ENCODE measurements around the gene RNU7-1.

RNU7-1 gene

GRCh38 chr12:6982532-6982931, 38.9 kb downstream of the RNU7-1 start:
- no peaks in the 10 kb centered on the region for H3K27me3 ChIP-seq (ENCODE audit: insufficient read depth, poor library complexity, severe bottlenecking)
- H3K27ac ChIP-seq (replicated peaks) = no peak overlapping the region
- TF ChIP-seq POLR2AphosphoS5 (IDR thresholded peaks at IDR 0.05; ENCODE audit: low read depth) = no peak
- TF ChIP-seq CTCF (IDR thresholded peaks at IDR 0.05; ENCODE audit: insufficient read depth, low read length) = no peak
- no peak for TF ChIP-seq GABPA (IDR thresholded peaks at IDR 0.05; ENCODE audit: low read depth)
- TF ChIP-seq REST (IDR thresholded peaks at IDR 0.05; ENCODE audit: insufficient replicate concordance, low read depth) = no peak
- DNase-seq (ENCODE audit: low read depth in 1 of 2, low spot score in 1 of 2) = no peak
- no peak overlapping the region for H3K4me3 ChIP-seq (replicated peaks; ENCODE audit: insufficient read depth, low read length)

GRCh38 chr12:6987956-6988553, 44.4 kb downstream of the RNU7-1 start:
- no peaks in the 10 kb centered on the region for H3K27me3 ChIP-seq (ENCODE audit: insufficient read depth, poor library complexity, severe bottlenecking)
- H3K27ac ChIP-seq (replicated peaks) = no peak overlapping the region
- no peak for DNase-seq (ENCODE audit: low read depth in 1 of 2, low spot score in 1 of 2)
- no peak overlapping the region for H3K4me3 ChIP-seq (replicated peaks; ENCODE audit: insufficient read depth, low read length)
- no peak for TF ChIP-seq POLR2AphosphoS5 (IDR thresholded peaks at IDR 0.05; ENCODE audit: low read depth)
- TF ChIP-seq GABPA (IDR thresholded peaks at IDR 0.05; ENCODE audit: low read depth) = no peak
- no peak for TF ChIP-seq REST (IDR thresholded peaks at IDR 0.05; ENCODE audit: insufficient replicate concordance, low read depth)
- TF ChIP-seq SPI1 (IDR thresholded peaks at IDR 0.05; ENCODE audit: borderline replicate concordance, low read depth) = no peak
- TF ChIP-seq CTCF (IDR thresholded peaks at IDR 0.05; ENCODE audit: insufficient read depth, low read length) = no peak

Small RNA genes lying within 50 kb of the gene (microRNA-seq; reads per million reads assigned to microRNA genes)
- 46.7 reads per million, percentile 60 among the genes with 10 or more reads in this experiment for gene MIR141
- gene MIR200C = 69.0 reads per million, percentile 65 among the genes with 10 or more reads in this experiment

All from HL-60 (cell line).